ENCODE measurements around the gene SYT1. TPM values are rescaled to one million over a fixed set of nuclear protein-coding genes. Genes with fewer than 3 reads are reported as not detected.

Gene SYT1
- total RNA-seq, 3 donors from 2014 or later = 1.4 to 11.8 (median 2.0) TPM

DNA sequence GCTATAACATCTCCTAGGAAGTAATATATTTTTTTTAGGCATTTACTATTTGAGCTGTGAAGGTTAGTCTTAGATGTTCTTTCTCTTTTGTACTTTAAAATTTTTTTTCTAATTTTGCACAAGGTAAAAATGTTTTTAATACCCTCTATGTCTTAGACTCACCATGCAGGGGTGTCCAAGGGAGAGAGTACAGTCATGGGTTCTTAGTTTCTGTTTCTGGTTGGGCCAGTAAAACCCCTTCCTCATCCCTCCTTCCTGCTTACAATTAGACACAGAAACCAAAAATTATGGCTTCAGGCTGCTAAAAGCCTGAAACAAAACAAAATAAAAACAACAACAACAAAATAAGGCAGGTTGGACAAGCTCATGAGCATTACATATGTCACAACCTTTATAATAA is 193.0 kb downstream of the SYT1 start:
- no peak for ATAC-seq
- TF ChIP-seq CTCF (IDR thresholded peaks at IDR 0.05) = no peak
- intact Hi-C loops (cut with DNase I, micrococcal nuclease) = no loop called here
- DNase-seq = no peak
- Histone ChIP-seq H3K9me3 (no peaks in the 10 kb centered on the region), H3K4me3 (no peak overlapping the region), H3K36me3 (ENCODE audit: low read depth) (no peaks in the 10 kb centered on the region), H3K4me1 (ENCODE audit: low read depth) (no peaks in the 10 kb centered on the region)

DNA sequence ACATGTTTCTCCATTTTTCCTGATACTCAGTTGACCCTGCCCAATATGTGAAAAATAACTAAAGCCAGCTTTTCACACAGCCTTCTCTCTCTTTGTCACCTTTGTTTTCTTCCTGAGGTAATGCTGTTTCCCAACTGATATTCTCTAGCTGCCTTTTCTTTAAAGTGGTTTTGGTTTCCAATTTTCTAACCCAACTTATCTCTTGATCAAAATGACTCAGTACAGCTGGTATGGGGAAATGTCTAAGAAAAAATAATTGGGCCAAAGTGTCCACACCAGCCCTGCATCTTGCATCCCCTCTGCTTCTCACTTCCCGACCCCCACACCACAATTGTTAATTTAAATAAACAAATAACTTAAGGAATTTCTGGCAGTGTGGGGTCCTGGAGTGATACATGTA is 193.8 kb downstream of the SYT1 start:
- Histone ChIP-seq H3K4me1 (ENCODE audit: low read depth) (no peaks in the 10 kb centered on the region), H3K9me3 (no peaks in the 10 kb centered on the region), H3K36me3 (ENCODE audit: low read depth) (no peaks in the 10 kb centered on the region), H3K4me3 (no peak overlapping the region)
- TF ChIP-seq CTCF (IDR thresholded peaks at IDR 0.05) = no peak
- intact Hi-C loops (cut with DNase I, micrococcal nuclease) = no loop called here
- DNase-seq = no peak
- ATAC-seq = no peak

DNA sequence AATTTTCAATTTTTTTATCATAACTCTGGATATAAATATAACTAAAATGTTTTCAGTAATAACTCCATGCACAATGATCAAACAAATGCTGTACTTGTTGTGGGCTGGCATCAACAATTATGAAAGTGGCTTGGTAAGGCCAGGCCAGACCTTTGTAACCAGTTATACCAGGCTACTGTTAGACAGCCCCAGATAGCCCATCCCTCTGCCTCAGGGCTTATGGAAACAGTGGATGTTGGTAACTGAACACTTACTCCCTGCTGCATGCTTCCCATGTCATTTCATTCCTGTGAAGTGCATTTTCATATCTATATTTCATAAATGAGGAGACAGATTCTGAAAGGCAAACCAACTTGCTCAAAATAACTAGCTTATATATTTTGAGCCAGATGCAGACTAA is 195.0 kb downstream of the SYT1 start:
- ATAC-seq = no peak
- no peak for DNase-seq
- Histone ChIP-seq H3K9me3 (no peaks in the 10 kb centered on the region), H3K4me3 (no peak overlapping the region), H3K4me1 (ENCODE audit: low read depth) (no peaks in the 10 kb centered on the region), H3K36me3 (ENCODE audit: low read depth) (no peaks in the 10 kb centered on the region)
- TF ChIP-seq CTCF (IDR thresholded peaks at IDR 0.05) = no peak
- intact Hi-C loops (cut with DNase I, micrococcal nuclease) = no loop called here

DNA sequence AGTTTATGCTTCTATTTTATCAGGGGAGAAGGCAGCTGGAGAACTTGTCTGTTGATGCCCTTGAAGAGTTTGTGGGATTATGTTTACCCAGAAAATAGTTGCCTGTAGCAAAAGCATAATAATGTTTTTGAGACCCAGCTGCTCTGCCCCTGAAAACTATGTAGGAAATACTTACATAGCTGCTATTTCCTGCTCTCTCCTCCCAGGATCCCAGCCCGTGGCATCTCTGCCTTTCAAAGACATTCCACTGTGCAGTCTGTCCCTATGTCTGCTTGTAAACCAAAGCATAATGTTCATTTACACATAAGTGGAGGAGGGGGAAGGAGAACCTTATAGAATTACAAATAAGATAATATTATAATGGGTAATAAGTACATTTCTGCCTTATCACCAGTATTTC is 198.7 kb downstream of the SYT1 start:
- DNase-seq (no peak), ATAC-seq (no peak)
- Histone ChIP-seq H3K36me3 (ENCODE audit: low read depth) (no peaks in the 10 kb centered on the region), H3K4me3 (no peak overlapping the region), H3K9me3 (no peaks in the 10 kb centered on the region), H3K4me1 (ENCODE audit: low read depth) (no peaks in the 10 kb centered on the region)
- intact Hi-C loops (cut with DNase I, micrococcal nuclease) = no loop called here
- no peak for TF ChIP-seq CTCF (IDR thresholded peaks at IDR 0.05)

GRCh38 chr12:79067977-79068376 is 203.4 kb downstream of the SYT1 start:
- Histone ChIP-seq H3K36me3 (ENCODE audit: low read depth) (no peaks in the 10 kb centered on the region), H3K9me3 (no peaks in the 10 kb centered on the region), H3K4me1 (ENCODE audit: low read depth) (no peaks in the 10 kb centered on the region), H3K4me3 (no peak overlapping the region)
- TF ChIP-seq CTCF (IDR thresholded peaks at IDR 0.05) = no peak
- ATAC-seq (no peak), DNase-seq (no peak)
- intact Hi-C loops (cut with DNase I, micrococcal nuclease) = no loop called here

GRCh38 chr12:79069009-79069408 is 204.4 kb downstream of the SYT1 start:
- ATAC-seq (peak; percentile 22), DNase-seq (no peak)
- no peak for TF ChIP-seq CTCF (IDR thresholded peaks at IDR 0.05)
- intact Hi-C loops (cut with DNase I, micrococcal nuclease) = no loop called here
- no peaks in the 10 kb centered on the region for H3K9me3 ChIP-seq
- H3K36me3 ChIP-seq (ENCODE audit: low read depth) = no peaks in the 10 kb centered on the region
- no peaks in the 10 kb centered on the region for H3K4me1 ChIP-seq (ENCODE audit: low read depth)
- H3K4me3 ChIP-seq = no peak overlapping the region
